LoVo (cell line): ENCODE measurements around the gene NRBF2.
"Not testable (repeated sequence)": the region's sequence is repeated elsewhere in the genome, so short reads cannot be mapped to it uniquely, and the experiment has no call there.

Experiments used
- DNase-seq: peaks from one replicate; pipeline ENCODE4 v3.0.0-alpha.2; 2016; ENCODE audit warnings: low spot score

The NRBF2 gene

DNA sequence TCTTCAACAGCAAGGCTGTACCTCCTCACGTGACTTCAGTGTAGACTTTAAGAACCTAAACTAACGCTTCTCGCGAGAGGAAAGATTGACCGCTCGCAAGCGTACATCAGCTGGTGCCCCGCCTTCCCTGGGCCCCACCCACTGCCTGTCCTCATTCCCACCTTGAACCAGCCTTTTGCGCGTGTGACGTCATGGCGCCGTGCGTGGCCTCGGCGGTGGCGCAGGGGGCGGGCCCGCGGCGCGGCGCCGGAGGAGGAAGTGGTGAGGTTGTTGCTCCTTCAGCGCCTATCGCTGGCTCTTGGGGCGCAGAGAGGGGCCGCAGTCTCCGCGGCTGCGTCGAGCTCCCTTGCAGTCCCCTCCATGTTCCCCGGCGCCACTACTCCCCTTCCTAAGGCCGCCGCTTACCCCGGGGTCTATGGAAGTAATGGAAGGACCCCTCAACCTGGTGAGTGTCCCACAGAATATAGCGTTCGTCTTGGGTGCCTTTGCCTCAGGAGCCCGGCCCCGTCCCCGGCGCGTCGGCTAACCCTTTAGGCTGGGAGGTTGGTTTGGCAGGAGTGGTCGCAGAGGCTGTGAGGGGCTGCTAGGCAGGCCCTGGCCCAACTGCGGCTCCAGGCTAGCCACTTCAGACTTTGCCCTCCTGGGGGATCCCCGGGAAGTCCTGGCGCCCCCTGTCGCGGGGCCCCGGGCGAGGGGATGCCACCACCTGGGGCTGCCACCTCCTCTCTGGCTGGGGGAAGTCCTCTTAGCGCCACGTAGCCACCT, at the start of gene NRBF2:
Gene NRBF2 (plus strand): TSS at position 273 of the 765 bp plus-strand sequence. CDS start 143 bp downstream, at position 416.
- peak; percentile 98 for DNase-seq

DNA sequence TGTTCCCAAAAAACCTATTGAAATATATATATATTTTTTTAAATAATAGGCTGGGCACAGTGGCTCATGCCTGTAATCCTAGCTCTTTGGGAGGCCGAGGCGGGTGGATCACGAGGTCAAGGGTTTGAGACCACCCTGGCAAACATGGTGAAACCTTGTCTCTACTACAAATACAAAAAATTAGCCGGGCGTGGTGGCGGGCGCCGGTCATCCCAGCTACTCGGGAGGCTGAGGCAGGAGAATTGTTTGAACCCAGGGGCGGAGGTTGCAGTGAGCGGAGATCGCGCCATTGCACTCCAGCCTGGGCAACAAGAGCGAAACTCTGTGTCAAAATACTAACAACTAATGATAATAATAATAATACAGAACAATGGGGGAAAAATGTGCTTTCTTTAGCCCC, 49.7 kb upstream of the NRBF2 start:
- DNase-seq, result not testable (repeated sequence)

DNA sequence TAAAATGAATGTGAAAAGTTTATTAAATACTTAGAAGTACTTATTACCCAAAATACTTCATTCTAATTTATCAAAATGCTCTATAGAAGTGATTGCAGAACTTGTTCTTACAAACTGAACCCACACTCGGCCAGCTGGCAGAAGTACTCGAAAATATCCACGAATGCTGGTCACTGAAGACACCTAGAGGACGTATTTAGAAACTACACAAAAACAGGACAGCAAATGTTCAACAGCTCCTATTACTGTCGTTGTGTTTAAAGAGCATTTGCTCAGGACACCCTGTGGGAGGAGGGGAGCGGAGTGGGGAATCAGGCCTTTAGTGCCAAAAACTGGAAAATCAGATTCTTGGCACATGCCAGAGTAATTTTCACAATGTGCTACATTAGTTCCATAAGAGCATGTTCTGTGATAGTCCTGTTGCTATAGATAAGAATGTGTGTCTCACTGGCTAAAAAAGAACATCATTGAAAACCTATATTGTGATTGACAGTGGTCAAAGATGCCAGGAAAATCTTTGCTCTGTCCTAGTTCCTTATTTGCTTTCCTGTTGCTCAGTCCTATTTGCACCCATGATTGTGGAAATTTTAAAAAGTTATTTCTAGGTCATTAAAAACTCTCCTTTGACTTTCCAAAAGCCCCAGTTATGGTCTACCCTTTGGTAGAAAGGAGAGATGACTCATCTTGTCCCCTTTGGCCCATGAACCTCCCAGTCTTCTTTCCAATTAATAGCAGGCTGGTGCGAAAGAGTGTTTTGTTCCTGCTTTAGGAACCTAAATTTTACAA, 49.0 kb upstream of the NRBF2 start:
- peak; percentile 57 for DNase-seq

DNA sequence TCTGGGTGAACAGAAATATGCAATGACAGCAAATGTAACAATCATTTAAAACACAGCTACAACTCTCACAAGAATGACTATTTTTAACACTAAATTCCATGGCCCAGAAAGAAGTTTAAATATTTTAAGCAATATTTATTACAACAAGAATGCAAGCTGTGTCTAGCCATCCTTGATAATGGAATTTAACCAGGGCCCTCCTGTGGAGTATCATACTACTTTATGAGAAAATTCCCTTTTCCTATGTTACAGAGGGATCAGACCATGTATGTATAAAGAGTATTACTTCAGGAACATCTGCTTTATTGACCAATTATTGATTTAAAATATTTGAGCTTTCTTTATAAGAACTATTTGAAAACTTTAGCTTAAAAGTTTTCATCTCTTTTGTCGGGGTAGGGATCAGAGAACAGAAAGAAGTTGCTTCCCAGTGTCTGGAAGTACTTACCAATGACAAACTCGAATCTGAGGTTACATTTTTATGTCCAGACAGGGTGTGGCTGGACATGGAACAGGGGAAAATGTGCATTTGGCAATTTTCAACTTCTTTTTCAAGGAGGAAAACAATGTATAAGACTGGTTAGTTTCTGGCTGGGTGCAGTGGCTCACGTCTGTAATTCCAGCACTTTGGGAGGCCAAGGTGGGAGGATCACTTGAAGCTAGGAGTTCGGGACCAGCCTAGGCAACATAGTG, 48.3 kb upstream of the NRBF2 start:
- DNase-seq, result no peak

DNA sequence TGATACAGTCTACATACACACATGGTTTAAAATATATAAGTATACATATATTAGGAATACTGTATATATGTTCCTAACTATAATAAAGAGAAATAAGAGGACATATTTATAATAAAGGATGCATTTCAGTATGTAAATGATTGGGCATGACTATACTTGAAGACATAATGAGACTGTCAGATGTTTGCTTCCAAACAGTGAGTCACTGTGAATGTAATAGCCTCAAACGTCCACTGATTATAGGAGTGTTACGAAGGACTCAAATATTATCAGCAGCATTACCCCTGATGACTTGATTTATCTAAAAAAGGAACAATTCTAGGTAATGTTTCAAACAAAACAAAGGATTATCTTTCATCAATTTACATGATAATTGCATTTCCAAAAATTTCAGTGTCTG, 39.9 kb upstream of the NRBF2 start:
- DNase-seq, result no peak

DNA sequence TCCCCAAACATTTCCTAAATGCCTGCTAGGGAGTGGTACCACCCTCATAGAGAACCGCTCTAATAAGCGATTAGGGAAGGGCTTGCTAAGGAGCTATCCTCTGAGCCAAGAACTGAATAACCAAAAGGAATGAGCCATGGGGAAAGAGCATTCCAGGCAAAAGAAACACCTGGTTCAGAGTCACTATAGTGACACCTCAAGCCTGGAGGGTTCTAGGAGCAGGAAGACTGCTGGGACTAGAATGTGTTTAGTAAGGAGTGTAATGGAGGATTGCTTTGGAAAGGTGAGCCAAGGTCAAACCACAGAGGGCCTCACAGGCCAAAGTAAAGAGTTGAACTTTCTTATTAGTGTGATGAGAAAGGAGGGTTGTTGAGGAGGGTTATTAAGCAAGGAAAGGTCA, 38.7 kb upstream of the NRBF2 start:
- no peak for DNase-seq

DNA sequence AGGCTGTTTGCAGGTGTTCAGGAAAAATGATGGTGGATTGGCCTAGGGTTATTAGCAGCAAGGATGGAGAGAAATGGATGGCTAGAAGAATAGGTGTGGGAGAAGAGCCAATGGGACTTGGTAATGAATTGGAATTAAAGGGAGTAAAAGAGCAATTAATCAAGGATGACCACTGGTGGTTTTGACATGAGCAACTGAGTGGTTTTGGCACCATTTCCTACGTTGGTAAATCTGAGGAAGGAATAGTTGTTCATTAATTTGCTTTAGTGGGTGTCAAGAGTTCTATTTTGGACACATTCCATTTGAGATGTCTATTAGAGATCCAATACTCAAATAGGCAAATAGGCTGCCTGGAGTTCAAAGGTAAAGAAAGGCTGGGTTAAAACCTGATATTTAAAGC, 38.2 kb upstream of the NRBF2 start:
- DNase-seq, result no peak

DNA sequence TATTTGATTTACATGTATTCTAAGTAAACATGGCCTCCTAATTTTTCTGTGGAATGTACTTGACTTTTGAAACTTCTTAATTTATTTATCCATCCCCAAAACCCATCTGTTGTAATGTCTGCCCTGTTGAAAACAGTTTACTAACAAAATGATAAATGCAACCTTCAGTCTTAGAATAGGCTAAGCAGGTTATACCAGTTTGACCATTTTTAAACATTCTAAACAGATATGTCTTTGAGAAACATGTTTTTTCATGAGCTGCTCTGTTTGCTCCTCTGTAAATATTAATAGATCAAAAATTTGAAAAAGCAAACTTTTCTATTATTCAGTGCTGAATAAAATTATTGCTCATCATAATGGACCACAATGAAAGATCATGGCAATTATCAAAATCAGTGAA, 33.4 kb upstream of the NRBF2 start:
- DNase-seq, result no peak

DNA sequence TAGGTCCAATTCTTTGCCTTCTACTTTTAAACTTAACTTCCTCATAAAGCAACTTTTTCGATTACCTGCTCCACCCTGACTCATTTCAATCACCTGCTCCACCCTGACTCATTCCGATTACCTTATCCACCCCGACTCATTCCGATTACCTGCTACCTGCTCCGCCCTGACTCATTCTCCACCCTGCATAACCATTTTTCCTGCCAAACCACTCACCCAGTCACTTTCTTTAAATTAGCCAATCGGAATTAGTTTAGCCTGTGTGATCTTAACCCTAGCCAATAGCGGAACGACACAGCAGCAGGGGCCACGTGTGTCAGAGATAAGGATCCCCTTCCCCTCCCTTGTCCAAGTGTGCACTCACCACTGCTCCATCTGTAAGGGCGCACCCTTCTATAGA, 32.0 kb upstream of the NRBF2 start:
- not testable (repeated sequence) for DNase-seq

DNA sequence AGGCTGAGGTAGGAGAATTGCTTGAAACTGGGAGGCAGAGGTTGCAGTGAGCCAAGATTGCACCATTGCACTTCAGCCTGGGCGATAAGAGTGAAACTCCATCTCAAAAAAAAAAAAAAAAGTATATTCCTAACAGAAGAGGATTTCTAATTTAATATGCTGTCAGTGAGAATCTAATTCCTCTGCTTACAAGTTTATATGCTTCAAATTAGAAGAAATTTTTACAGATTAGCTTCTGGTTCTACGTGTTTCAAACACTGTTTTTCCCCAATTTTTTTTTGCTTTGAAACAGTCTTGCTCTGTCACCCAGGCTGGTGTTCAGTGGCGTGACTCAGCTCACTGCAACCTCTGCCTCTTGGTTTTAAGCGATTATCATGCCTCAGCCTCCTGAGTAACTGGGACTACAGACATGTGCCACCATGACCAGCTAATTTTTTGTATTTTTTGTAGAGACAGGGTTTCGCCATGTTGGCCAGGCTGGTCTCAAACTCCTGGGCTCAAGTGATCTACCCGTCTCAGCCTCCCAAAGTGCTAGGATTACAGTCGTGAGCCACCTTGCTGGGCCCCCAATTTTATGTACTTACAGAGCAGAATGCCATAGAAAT, 30.7 kb upstream of the NRBF2 start:
- not testable (repeated sequence) for DNase-seq

DNA sequence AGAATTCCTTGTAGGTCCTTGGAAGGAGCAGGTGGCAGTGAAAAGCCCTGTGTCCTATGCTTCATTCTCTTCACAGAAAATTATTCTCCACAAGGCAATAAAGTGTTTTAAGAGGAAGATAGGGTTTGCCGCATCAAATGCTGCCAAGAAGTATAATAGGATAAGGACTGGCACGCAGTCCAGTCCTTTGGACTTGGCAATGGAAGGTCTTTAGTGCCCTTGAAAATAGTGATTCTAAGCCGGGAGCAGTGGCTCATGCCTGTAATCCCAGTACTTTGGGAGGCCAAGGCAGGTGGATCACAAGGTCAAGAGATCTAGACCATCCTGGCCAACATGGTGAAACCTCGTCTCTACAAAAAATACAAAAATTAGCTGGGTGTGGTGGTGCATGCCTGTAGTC, 29.9 kb upstream of the NRBF2 start:
- DNase-seq, result not testable (repeated sequence)

DNA sequence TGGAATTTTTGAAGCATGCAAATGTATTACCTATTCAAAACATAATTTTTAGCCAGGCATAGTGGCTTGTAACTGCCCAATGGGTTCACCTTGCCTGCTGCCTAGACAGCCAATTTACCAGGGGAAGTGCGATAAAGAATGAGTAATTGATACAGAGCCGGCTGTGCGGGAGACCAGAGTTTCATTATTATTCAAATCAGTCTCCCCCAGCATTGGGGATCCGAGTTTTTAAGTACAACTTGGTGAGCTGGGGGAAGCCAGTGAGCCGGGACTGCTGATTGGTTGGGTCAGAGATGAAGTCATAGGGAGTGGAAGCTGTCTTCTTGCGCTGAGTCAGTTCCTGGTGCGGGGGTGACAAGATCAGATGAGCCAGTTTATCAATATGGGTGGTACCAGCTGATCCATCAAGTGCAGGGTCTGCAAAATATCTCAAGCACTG, 29.1 kb upstream of the NRBF2 start:
- no peak for DNase-seq

DNA sequence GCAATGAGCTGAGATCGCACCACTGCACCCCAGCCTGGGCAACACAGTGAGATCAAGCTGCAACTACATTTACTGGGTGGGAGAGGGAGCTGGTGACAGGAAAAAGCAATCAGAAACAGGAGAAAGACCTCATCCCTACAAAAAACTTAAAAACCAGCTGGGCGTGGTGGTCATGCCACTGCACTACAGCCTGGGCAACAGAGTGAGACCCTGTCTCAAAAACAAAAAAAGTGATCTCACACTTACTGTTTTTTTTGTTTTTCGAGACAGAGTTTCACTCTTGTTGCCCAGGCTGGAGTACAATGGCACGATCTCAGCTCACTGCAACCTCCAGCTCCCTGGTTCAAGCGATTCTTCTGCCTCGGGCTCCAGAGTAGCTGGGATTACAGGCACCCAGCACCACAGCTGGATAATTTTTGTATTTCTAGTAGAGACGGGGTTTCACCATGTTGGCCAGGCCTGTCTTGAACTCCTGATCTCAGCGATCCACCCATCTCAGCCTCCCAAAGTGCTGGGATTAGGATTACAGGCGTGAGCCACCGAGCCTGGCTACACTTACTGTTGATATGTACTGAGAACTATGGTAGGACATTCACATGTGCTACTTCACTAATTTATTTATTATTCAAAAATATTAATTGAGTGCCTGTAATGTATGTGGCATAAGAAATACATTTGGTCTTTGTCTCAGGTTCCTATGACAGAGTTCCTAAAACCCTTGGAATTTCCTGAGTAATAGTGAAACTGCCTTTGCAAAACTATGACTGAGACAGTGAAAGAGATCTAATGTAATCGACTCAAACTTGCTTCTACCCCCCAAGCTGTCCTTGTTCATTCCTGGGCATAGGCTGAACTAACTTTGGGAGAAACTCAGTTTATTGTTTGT, 27.7 kb upstream of the NRBF2 start:
- DNase-seq, result no peak

DNA sequence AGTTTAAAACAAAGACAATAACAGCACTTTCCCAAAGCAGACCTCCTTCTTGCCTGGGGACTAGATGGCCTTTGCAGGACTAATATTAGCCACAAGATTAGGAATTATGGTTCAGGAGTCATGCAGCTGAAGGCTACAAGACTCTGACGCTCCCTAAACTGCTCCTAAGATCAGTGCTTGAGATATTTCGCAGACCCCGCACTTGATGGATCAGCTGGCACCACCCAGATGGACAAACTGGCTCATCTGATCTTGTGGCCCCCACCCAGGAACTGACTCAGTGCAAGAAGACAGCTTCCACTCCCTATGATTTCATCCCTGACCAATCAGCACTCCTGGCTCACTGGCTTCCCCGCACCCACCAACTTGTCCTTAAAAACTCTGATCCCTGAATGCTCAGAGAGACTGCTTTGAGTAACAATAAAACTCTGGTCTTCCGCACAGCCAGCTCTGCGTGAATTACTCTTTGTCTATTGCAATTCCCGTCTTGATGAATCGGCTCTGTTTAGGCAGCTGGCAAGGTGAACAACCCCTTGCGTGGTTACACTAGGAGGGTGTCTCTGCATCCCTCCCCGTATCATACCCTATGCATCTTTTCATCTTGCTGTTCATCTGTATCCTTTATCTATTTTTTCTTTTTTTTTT, 26.9 kb upstream of the NRBF2 start:
- DNase-seq, result no peak

DNA sequence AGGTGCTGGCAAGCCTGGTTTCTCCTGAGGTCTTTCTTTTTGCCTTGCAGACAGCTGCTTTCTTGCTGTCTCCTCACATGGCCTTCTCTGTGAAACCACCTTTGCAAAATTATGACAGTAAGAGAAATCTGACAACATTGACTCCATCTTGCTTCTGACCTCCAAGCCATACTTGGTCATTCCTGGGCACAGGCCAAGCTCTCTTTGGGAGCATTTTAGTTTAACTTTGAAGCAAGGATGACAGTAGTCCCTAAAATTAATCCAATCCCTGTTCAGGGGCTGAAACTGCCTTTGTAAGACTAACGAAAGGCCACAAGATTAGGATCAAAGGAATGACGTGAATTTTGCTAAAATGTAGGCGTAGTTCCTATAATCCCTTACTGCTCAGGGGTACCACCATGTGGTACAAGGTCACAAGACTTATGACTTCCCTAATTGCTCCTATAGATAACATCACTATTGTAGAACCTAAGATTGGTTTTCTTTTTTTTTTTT, 25.1 kb upstream of the NRBF2 start:
- no peak for DNase-seq

DNA sequence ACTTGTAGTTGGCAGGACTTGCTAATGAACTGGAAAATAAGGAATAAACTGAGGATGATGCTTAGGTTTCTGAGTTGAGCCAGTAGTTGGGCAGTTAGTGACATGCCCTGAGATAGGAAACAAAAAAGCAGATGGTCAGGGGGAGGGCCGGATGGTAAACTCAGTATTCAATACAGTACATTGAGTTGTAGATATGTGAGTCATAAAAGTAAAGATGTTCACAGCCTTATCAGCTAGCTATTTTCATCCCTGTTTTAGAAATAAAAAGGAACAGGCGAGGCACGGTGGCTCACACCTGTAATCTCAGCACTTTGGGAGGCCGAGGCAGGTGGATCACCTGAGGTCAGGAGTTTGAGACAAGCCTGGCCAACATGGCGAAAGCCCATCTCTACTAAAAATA, 22.2 kb upstream of the NRBF2 start:
- no peak for DNase-seq

DNA sequence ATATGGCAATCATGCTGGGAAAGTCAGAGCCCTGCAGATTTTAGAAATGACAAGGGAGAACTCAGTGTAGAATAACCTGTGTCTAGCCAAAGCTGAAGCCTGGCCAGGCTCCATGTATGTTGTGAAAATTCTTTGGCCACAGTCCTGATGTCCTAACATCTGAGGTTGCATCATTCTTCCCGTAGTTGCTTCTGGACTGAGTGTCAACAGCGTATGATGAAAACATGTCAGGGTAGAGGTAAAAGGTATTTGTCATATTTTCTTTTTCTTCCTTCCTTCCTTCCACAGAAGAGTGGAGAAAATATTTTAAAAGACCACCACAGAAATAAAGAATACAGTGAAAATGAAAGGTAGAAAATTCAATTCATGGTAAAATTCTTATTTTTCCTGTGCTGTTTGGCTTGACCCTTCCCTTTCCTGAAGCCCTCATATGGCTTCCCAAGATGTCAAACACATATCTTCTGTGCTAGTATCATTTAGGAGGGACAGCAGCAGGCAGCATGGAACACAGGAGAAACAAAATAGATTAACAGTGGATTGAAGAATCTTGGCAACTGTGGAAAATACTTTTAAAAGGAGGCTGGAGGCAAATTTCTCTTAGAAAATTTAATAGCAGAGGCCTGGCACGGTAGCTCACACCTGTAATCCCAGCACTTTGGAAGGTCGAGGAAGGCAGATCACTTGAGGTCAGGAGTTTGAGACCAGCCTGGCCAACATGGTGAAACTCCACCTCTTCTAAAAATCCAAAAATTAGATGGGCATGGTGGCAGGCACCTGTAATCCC, 18.9 kb upstream of the NRBF2 start:
- peak; percentile 23 for DNase-seq

DNA sequence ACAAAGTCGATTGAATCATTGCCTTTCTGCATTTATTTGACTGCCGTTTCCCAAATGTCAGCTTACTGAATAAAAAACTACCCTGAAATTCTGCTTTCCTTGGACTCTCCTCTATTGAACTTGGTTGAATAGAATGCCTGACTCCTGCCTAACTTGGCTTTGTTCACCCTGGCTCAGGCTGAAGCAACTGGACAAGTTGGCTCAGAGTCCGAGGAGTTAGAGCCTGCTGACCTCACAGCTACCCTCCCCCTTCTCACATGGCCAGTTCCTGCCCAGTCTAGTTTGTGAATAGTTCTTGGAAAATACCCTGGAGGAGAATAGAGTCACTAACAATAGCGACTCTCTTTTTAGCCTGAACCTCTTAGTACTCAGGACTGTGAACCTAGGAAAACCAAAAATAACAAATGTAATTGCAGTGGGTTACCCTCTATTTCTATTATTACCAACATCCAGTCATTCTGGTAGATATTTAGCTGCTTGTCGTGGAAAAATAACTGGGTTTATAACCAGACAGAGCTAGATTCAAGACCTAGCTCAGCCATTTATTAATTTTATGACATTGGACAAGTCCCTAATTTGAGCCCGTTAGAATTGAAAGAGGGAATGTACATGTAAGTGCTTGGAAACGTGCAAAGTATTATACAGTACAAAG, 17.3 kb upstream of the NRBF2 start:
- DNase-seq, result no peak

DNA sequence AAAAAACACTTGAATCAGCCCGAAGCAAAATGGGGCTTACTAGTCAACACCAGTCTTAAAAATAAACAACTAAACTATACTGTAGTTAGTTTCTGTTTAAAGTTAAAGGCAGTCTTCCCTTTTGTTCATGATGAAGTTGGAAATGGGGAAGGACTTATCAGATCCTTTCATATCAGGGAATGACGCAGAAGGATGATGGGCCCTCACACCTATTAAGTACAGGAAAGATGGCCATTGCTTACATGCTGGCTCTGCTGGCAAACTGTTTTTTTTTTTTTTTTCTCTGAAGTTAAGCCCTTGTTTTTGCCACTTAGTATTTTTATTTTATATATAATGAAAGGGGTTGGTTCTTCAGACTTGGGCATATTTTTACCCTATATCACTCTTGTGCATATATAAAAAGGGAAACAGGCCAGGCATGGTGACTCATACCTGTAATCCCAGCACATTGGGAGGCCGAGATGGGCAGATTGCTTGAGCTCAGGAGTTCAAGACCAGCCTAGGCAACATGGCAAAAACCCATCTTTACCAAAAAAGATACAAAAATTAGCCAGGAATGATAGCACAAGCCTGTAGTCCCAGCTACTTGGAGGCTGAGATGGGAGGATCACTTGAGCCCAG, 16.6 kb upstream of the NRBF2 start:
- DNase-seq, result no peak
